Gastroesophageal sphincter (tissue), 4 donors: ENCODE measurements around the gene ENTHD1. TPM values are rescaled to one million over a fixed set of nuclear protein-coding genes. Genes with fewer than 3 reads are reported as not detected.

Source experiments
- ATAC-seq: fragments of 150-250 bp; one replicate; pipeline ENCODE4 v1.9.1; 2016; ENCODE audit warnings: mild to moderate bottlenecking, moderate library complexity
- H3K27ac ChIP-seq, 4 donors: fragments of 200-600 bp; sonication (generic) in 3 of 4; 1 replicate in 3 of 4; 2 replicates in 1 of 4; pipeline ENCODE4 v1.5.1; 2016 to 2019
- H3K27me3 ChIP-seq: fragments of 200-600 bp; sonication (generic); one replicate; pipeline ENCODE4 v1.5.1; 2019
- H3K36me3 ChIP-seq, 2 donors: fragments of 200-600 bp; sonication (generic); one replicate each; pipeline ENCODE4 v1.5.1; 2019; ENCODE audit warnings: control low read depth in 1 of 2
- H3K4me1 ChIP-seq, 3 donors: fragments of 200-600 bp; sonication (generic); 1 replicate in 2 of 3; 2 replicates in 1 of 3; pipeline ENCODE4 v1.5.1; 2016 to 2019; ENCODE audit warnings: control low read depth in 2 of 3
- H3K4me3 ChIP-seq, 2 donors: fragments of 200-600 bp; sonication (generic); one replicate each; pipeline ENCODE4 v1.5.1; 2019; ENCODE audit warnings: mild to moderate bottlenecking in 1 of 2, moderate library complexity in 1 of 2
- H3K9me3 ChIP-seq, 3 donors: fragments of 200-600 bp; sonication (generic); one replicate each; pipeline ENCODE4 v1.5.1; 2017 to 2019; ENCODE audit warnings: control low read depth in 2 of 3
- CTCF ChIP-seq, 4 experiments: fragments of 200-600 bp in 2 of 4; fragments of 450-650 bp in 2 of 4; sonication (generic) in 1 of 4; IDR thresholded peaks; one replicate each; pipeline ENCODE4 v1.5.1; 2017 to 2019; ENCODE audit warnings: antibody characterized with exemption in 4 of 4, mild to moderate bottlenecking in 2 of 4, moderate library complexity in 2 of 4
- EP300 ChIP-seq: sonication (generic); formaldehyde crosslinking; IDR thresholded peaks from one replicate; pipeline ENCODE4 v1.6.1; 2017; ENCODE audit warnings: antibody characterized with exemption, mild to moderate bottlenecking
- POLR2A ChIP-seq, 2 donors: fragments of 450-650 bp; IDR thresholded peaks; one replicate each; pipeline ENCODE4 v1.6.1; 2017; ENCODE audit warnings: antibody characterized with exemption in 2 of 2, mild to moderate bottlenecking in 2 of 2, moderate library complexity in 1 of 2
- POLR2AphosphoS5 ChIP-seq: sonication (generic); formaldehyde crosslinking; IDR thresholded peaks from one replicate; pipeline ENCODE4 v1.6.1; 2017; ENCODE audit warnings: antibody characterized with exemption
- WGBS, 2 donors: methylation state at CpG; one replicate each; pipeline ENCODE4 v1.1.5; 2018; ENCODE audit warnings: low coverage in 1 of 2; 5-methylcytosine and 5-hydroxymethylcytosine counted together
- total RNA-seq, 4 donors: library from RNA; depleted of rRNA; stranded (reverse); fragments of >200 nt; gene quantifications; one replicate each; pipeline ENCODE4 v1.1.0, GENCODE V29; 2016

ENTHD1 gene
- total RNA-seq, 4 donors from 2014 or later = 0.47 TPM; not detected in 3

GRCh38 chr22:39928536-39929520, 35.3 kb upstream of the ENTHD1 start:
- Histone ChIP-seq H3K4me3 (no peak overlapping the region), H3K9me3 (no peaks in the 10 kb centered on the region), H3K27me3 (peaks cover 71% of the 10 kb centered on the region), H3K27ac (no peak overlapping the region), H3K36me3 (no peaks in the 10 kb centered on the region), H3K4me1 (no peaks in the 10 kb centered on the region)
- no peak for ATAC-seq
- no peak for TF ChIP-seq CTCF (IDR thresholded peaks at IDR 0.05)
- TF ChIP-seq POLR2A (IDR thresholded peaks at IDR 0.05) = no peak
- no peak for TF ChIP-seq POLR2AphosphoS5
- TF ChIP-seq EP300 = no peak
- WGBS, 2 donors = 64 to 72% methylated on average over 3 to 4 of the region's 4 CpGs

- Histone ChIP-seq H3K4me3 (no peak overlapping the region), H3K27ac (no peak overlapping the region), H3K27me3 (peaks cover 66% of the 10 kb centered on the region), H3K9me3 (no peaks in the 10 kb centered on the region), H3K36me3 (no peaks in the 10 kb centered on the region), H3K4me1 (no peaks in the 10 kb centered on the region)
- TF ChIP-seq POLR2AphosphoS5 = no peak
- TF ChIP-seq POLR2A (IDR thresholded peaks at IDR 0.05) = no peak
- TF ChIP-seq CTCF (IDR thresholded peaks at IDR 0.05) = no peak
- TF ChIP-seq EP300 = no peak
- no peak for ATAC-seq
- WGBS, 2 donors = 51 to 61% methylated on average over 6 to 7 of the region's 7 CpGs
These were observed 34.0 kb upstream of the ENTHD1 start for GRCh38 chr22:39927544-39927943.

GRCh38 chr22:39926753-39927152, 33.2 kb upstream of the ENTHD1 start:
- Histone ChIP-seq H3K27ac (no peak overlapping the region), H3K4me3 (no peak overlapping the region), H3K36me3 (no peaks in the 10 kb centered on the region), H3K9me3 (no peaks in the 10 kb centered on the region), H3K27me3 (peaks cover 66% of the 10 kb centered on the region), H3K4me1 (no peaks in the 10 kb centered on the region)
- TF ChIP-seq CTCF (IDR thresholded peaks at IDR 0.05) (no peak), POLR2A (IDR thresholded peaks at IDR 0.05) (no peak), EP300 (no peak), POLR2AphosphoS5 (no peak)
- 45 to 79% methylated on average over 4 to 5 of the region's 5 CpGs for WGBS, 2 donors
- no peak for ATAC-seq

GRCh38 chr22:39925909-39926679, 32.5 kb upstream of the ENTHD1 start:
- Histone ChIP-seq H3K27ac (no peak overlapping the region), H3K4me3 (no peak overlapping the region), H3K4me1 (peaks cover 0 to 3% (median 0%) of the 10 kb centered on the region in 3 donors), H3K27me3 (peaks cover 61% of the 10 kb centered on the region), H3K9me3 (no peaks in the 10 kb centered on the region), H3K36me3 (no peaks in the 10 kb centered on the region)
- WGBS, 2 donors = 56 to 75% methylated on average over 7 to 8 of the region's 8 CpGs
- TF ChIP-seq POLR2A (IDR thresholded peaks at IDR 0.05) (no peak), POLR2AphosphoS5 (no peak)
- no peak for ATAC-seq

GRCh38 chr22:39925273-39925672, 31.7 kb upstream of the ENTHD1 start:
- H3K4me3 ChIP-seq = no peak overlapping the region
- H3K4me1 ChIP-seq = peaks cover 0 to 11% (median 0%) of the 10 kb centered on the region in 3 donors
- H3K27me3 ChIP-seq = peaks cover 53% of the 10 kb centered on the region
- ATAC-seq = no peak
- no peak overlapping the region for H3K27ac ChIP-seq
- no peaks in the 10 kb centered on the region for H3K9me3 ChIP-seq
- H3K36me3 ChIP-seq = no peaks in the 10 kb centered on the region
- TF ChIP-seq EP300 = no peak
- TF ChIP-seq CTCF (IDR thresholded peaks at IDR 0.05) = no peak
- no peak for TF ChIP-seq POLR2AphosphoS5
- no peak for TF ChIP-seq POLR2A (IDR thresholded peaks at IDR 0.05)
- WGBS, 2 donors = 78 to 100% methylated on average over 1 to 2 of the region's 2 CpGs
